Measurements from ENCODE around the gene GPR149.

Gene GPR149

GRCh38 chr3:154314152-154314551, 115.8 kb downstream of the GPR149 start:
- no peak overlapping the region for H3K4me3 ChIP-seq (ENCODE audit: low read depth, low read length)
- no peaks in the 10 kb centered on the region for H3K4me1 ChIP-seq
- H3K27ac ChIP-seq: no peak overlapping the region
- no peak overlapping the region for H3K4me2 ChIP-seq (ENCODE audit: low read length)
- no peak for TF ChIP-seq CTCF (IDR thresholded peaks at IDR 0.05)
- H2AFZ ChIP-seq: no peak overlapping the region
- H3K9me3 ChIP-seq (ENCODE audit: control insufficient read depth, low read length): no peaks in the 10 kb centered on the region
- no peaks in the 10 kb centered on the region for H3K36me3 ChIP-seq (ENCODE audit: control insufficient read depth, insufficient read depth, low read length)
- H3K9ac ChIP-seq: no peak overlapping the region
- H3K27me3 ChIP-seq (ENCODE audit: control insufficient read depth, insufficient read depth, low read length): no peaks in the 10 kb centered on the region
- H3K79me2 ChIP-seq: peaks cover 3% of the 10 kb centered on the region

DNA sequence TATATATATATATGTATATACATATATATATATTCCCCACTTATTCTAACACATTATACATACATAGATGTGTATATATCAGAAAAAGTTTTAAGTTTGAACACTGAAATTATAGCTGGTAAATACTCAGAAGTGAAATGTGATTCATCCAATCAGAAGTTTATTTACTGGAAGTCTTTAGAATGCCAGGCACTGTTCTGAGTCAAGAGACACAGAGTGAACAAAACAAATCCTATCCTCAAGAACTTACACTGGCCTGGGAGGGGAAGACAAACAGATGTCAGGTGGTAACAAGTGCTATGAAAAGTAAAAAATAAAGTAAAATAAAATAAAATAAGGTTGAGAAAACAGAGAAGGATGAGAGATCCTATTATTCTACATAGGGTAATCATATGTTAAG, 119.2 kb downstream of the GPR149 start:
- no peak for TF ChIP-seq CTCF (IDR thresholded peaks at IDR 0.05)
- no peaks in the 10 kb centered on the region for H3K9me3 ChIP-seq (ENCODE audit: control insufficient read depth, low read length)

GRCh38 chr3:154307363-154307762, 122.6 kb downstream of the GPR149 start:
- Histone ChIP-seq H3K4me1 (peaks cover 5% of the 10 kb centered on the region), H3K79me2 (peaks cover 3% of the 10 kb centered on the region), H3K4me2 (ENCODE audit: low read length) (no peak overlapping the region), H3K36me3 (ENCODE audit: control insufficient read depth, insufficient read depth, low read length) (no peaks in the 10 kb centered on the region), H2AFZ (no peak overlapping the region), H3K4me3 (ENCODE audit: low read depth, low read length) (no peak overlapping the region), H3K27me3 (ENCODE audit: control insufficient read depth, insufficient read depth, low read length) (no peaks in the 10 kb centered on the region), H3K9ac (no peak overlapping the region), H3K9me3 (ENCODE audit: control insufficient read depth, low read length) (no peaks in the 10 kb centered on the region), H3K27ac (no peak overlapping the region)
- TF ChIP-seq CTCF (IDR thresholded peaks at IDR 0.05): no peak

More for the DNA sequence above, 119.2 kb downstream of the GPR149 start:
- no peak overlapping the region for H3K4me2 ChIP-seq (ENCODE audit: low read length)
- H3K9ac ChIP-seq: no peak overlapping the region
- no peak overlapping the region for H2AFZ ChIP-seq
- H3K4me3 ChIP-seq (ENCODE audit: low read depth, low read length): no peak overlapping the region
- no peaks in the 10 kb centered on the region for H3K27me3 ChIP-seq (ENCODE audit: control insufficient read depth, insufficient read depth, low read length)
- no peaks in the 10 kb centered on the region for H3K36me3 ChIP-seq (ENCODE audit: control insufficient read depth, insufficient read depth, low read length)
- peaks cover 3% of the 10 kb centered on the region for H3K79me2 ChIP-seq
- no peak overlapping the region for H3K27ac ChIP-seq
- peaks cover 5% of the 10 kb centered on the region for H3K4me1 ChIP-seq

DNA sequence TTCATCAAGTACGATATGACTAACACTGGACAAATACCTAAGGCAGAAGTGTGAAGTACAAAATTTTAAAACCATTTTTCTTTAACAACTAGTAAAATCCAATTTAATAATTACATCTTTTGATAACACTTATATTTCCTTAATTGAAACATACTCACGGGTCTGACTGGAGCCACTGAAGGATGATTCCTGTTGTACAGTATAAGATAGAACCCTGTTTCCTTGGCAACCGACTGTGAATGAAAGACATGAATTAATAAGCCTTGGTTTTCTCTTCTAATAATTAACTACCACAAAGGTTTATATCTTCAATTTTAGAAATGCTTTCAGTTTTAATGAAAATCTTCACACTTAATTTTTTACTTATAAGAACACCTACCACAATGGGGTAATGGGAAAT, 125.1 kb downstream of the GPR149 start:
- H2AFZ ChIP-seq: no peak overlapping the region
- H3K79me2 ChIP-seq: peaks cover 3% of the 10 kb centered on the region
- no peak overlapping the region for H3K27ac ChIP-seq
- no peak overlapping the region for H3K4me3 ChIP-seq (ENCODE audit: low read depth, low read length)
- no peak overlapping the region for H3K4me2 ChIP-seq (ENCODE audit: low read length)
- no peaks in the 10 kb centered on the region for H3K27me3 ChIP-seq (ENCODE audit: control insufficient read depth, insufficient read depth, low read length)
- no peaks in the 10 kb centered on the region for H3K9me3 ChIP-seq (ENCODE audit: control insufficient read depth, low read length)
- no peaks in the 10 kb centered on the region for H3K36me3 ChIP-seq (ENCODE audit: control insufficient read depth, insufficient read depth, low read length)
- H3K4me1 ChIP-seq: peaks cover 5% of the 10 kb centered on the region
- no peak for TF ChIP-seq CTCF (IDR thresholded peaks at IDR 0.05)
- H3K9ac ChIP-seq: no peak overlapping the region

GRCh38 chr3:154304116-154304786, 125.7 kb downstream of the GPR149 start:
- Histone ChIP-seq H3K4me1 (peaks cover 5% of the 10 kb centered on the region), H3K9ac (no peak overlapping the region), H3K27ac (no peak overlapping the region), H2AFZ (no peak overlapping the region), H3K27me3 (ENCODE audit: control insufficient read depth, insufficient read depth, low read length) (no peaks in the 10 kb centered on the region), H3K79me2 (peaks cover 3% of the 10 kb centered on the region), H3K4me2 (ENCODE audit: low read length) (no peak overlapping the region), H3K4me3 (ENCODE audit: low read depth, low read length) (no peak overlapping the region), H3K9me3 (ENCODE audit: control insufficient read depth, low read length) (no peaks in the 10 kb centered on the region), H3K36me3 (ENCODE audit: control insufficient read depth, insufficient read depth, low read length) (no peaks in the 10 kb centered on the region)
- TF ChIP-seq CTCF (IDR thresholded peaks at IDR 0.05): no peak
